Nephron (organoid): ENCODE measurements around the gene KCNK10.

Experiments used
- H3K27ac Mint-ChIP-seq, 3 experiments: 2 replicates each; pipeline ENCODE4 v1.8.0; 2020; ENCODE audit warnings: mixed read lengths in 3 of 3, mild to moderate bottlenecking in 2 of 3, moderate library complexity in 1 of 3
- H3K27me3 Mint-ChIP-seq: 2 replicates; pipeline ENCODE4 v1.8.0; 2021; ENCODE audit warnings: low read depth, mild to moderate bottlenecking, moderate library complexity, mixed read lengths
- H3K36me3 Mint-ChIP-seq: 2 replicates; pipeline ENCODE4 v1.8.0; 2020; ENCODE audit warnings: low read depth, mixed read lengths
- H3K4me1 Mint-ChIP-seq: 2 replicates; pipeline ENCODE4 v1.8.0; 2020; ENCODE audit warnings: mixed read lengths
- H3K4me3 Mint-ChIP-seq, 3 experiments: 2 replicates each; pipeline ENCODE4 v1.8.0; 2020; ENCODE audit warnings: mild to moderate bottlenecking in 3 of 3, mixed read lengths in 3 of 3, moderate library complexity in 2 of 3
- H3K9me3 Mint-ChIP-seq: 2 replicates; pipeline ENCODE4 v1.8.0; 2020; ENCODE audit warnings: mixed read lengths
- CTCF ChIP-seq, 3 experiments: fragments of 200-600 bp; sonication (generic); IDR thresholded peaks; one replicate each; pipeline ENCODE4 v1.5.0; 2021; ENCODE audit warnings: antibody characterized with exemption in 3 of 3; ENCODE audit not compliant: unreplicated experiment in 3 of 3

Gene KCNK10

GRCh38 chr14:88289996-88290395, 33.1 kb downstream of the KCNK10 start:
- H3K27me3 Mint-ChIP-seq = peaks cover 5% of the 10 kb centered on the region
- no peak overlapping the region for H3K4me3 Mint-ChIP-seq
- no peaks in the 10 kb centered on the region for H3K4me1 Mint-ChIP-seq
- H3K27ac Mint-ChIP-seq = no peak overlapping the region
- TF ChIP-seq CTCF (IDR thresholded peaks at IDR 0.05; ENCODE audit: unreplicated experiment in 3 of 3) = no peak
- H3K9me3 Mint-ChIP-seq = no peaks in the 10 kb centered on the region
- H3K36me3 Mint-ChIP-seq = no peaks in the 10 kb centered on the region

GRCh38 chr14:88289234-88289633, 33.8 kb downstream of the KCNK10 start:
- no peak for TF ChIP-seq CTCF (IDR thresholded peaks at IDR 0.05; ENCODE audit: unreplicated experiment in 3 of 3)
- Mint-ChIP-seq H3K36me3 (no peaks in the 10 kb centered on the region), H3K9me3 (no peaks in the 10 kb centered on the region), H3K27ac (no peak overlapping the region), H3K4me3 (no peak overlapping the region), H3K4me1 (no peaks in the 10 kb centered on the region), H3K27me3 (peaks cover 5% of the 10 kb centered on the region)

- TF ChIP-seq CTCF (IDR thresholded peaks at IDR 0.05; ENCODE audit: unreplicated experiment in 3 of 3) = no peak
- Mint-ChIP-seq H3K27ac (no peak overlapping the region), H3K9me3 (no peaks in the 10 kb centered on the region), H3K36me3 (no peaks in the 10 kb centered on the region), H3K27me3 (peaks cover 8% of the 10 kb centered on the region), H3K4me1 (no peaks in the 10 kb centered on the region), H3K4me3 (no peak overlapping the region)
Measured at GRCh38 chr14:88286309-88286708, 36.8 kb downstream of the KCNK10 start.

GRCh38 chr14:88281447-88281846, 41.6 kb downstream of the KCNK10 start:
- no peak overlapping the region for H3K27ac Mint-ChIP-seq
- peaks cover 3% of the 10 kb centered on the region for H3K9me3 Mint-ChIP-seq
- no peak for TF ChIP-seq CTCF (IDR thresholded peaks at IDR 0.05; ENCODE audit: unreplicated experiment in 3 of 3)
- no peaks in the 10 kb centered on the region for H3K36me3 Mint-ChIP-seq
- H3K4me1 Mint-ChIP-seq = no peaks in the 10 kb centered on the region
- H3K27me3 Mint-ChIP-seq = peaks cover 18% of the 10 kb centered on the region
- no peak overlapping the region for H3K4me3 Mint-ChIP-seq

- Mint-ChIP-seq H3K4me3 (no peak overlapping the region), H3K36me3 (no peaks in the 10 kb centered on the region), H3K27ac (no peak overlapping the region), H3K9me3 (peaks cover 3% of the 10 kb centered on the region), H3K27me3 (peaks cover 23% of the 10 kb centered on the region), H3K4me1 (no peaks in the 10 kb centered on the region)
- TF ChIP-seq CTCF (IDR thresholded peaks at IDR 0.05; ENCODE audit: unreplicated experiment in 3 of 3) = no peak
Measured at GRCh38 chr14:88276923-88277596, 46.0 kb downstream of the KCNK10 start.
